ENCODE data around the gene ADGRD2.

The ADGRD2 gene

GRCh38 chr9:124437086-124437485 lies 13.2 kb upstream of the ADGRD2 start:
- DNase-seq = no peak

GRCh38 chr9:124438091-124438490 lies 12.2 kb upstream of the ADGRD2 start:
- no peak for DNase-seq

GRCh38 chr9:124439086-124439485 lies 11.2 kb upstream of the ADGRD2 start:
- DNase-seq = no peak

GRCh38 chr9:124439686-124440243 lies 10.5 kb upstream of the ADGRD2 start:
- DNase-seq = no peak

- DNase-seq = no peak
Measured at GRCh38 chr9:124440786-124441185, 9.5 kb upstream of the ADGRD2 start.

GRCh38 chr9:124441291-124441690 lies 9.0 kb upstream of the ADGRD2 start:
- no peak for DNase-seq

- DNase-seq = no peak
Measured at GRCh38 chr9:124442379-124442778, 7.9 kb upstream of the ADGRD2 start.

- no peak for DNase-seq
Measured at GRCh38 chr9:124442826-124443225, 7.4 kb upstream of the ADGRD2 start.

- DNase-seq = no peak
Measured at GRCh38 chr9:124443625-124444024, 6.6 kb upstream of the ADGRD2 start.

- no peak for DNase-seq
Measured at GRCh38 chr9:124444166-124444565, 6.1 kb upstream of the ADGRD2 start.

GRCh38 chr9:124447297-124447661 lies 3.0 kb upstream of the ADGRD2 start:
- no peak for DNase-seq

GRCh38 chr9:124448019-124448418 lies 2.2 kb upstream of the ADGRD2 start:
- DNase-seq = no peak

GRCh38 chr9:124449381-124450151 lies 685 bp upstream of the ADGRD2 start:
- no peak for DNase-seq

- no peak for DNase-seq
Measured at GRCh38 chr9:124450931-124451661, 845 bp downstream of the ADGRD2 start.

GRCh38 chr9:124452326-124452725 lies 2.1 kb downstream of the ADGRD2 start:
- DNase-seq = no peak

GRCh38 chr9:124452841-124453585 lies 2.8 kb downstream of the ADGRD2 start:
- no peak for DNase-seq

- no peak for DNase-seq
Measured at GRCh38 chr9:124453586-124454191, 3.4 kb downstream of the ADGRD2 start.

- DNase-seq = no peak
Measured at GRCh38 chr9:124454296-124454695, 4.0 kb downstream of the ADGRD2 start.

- peak; percentile 44 for DNase-seq
Measured at GRCh38 chr9:124454791-124455443, 4.7 kb downstream of the ADGRD2 start.

- DNase-seq = no peak
Measured at GRCh38 chr9:124455820-124456219, 5.6 kb downstream of the ADGRD2 start.

GRCh38 chr9:124456341-124457078 lies 6.3 kb downstream of the ADGRD2 start:
- DNase-seq = no peak
